Inflammatory macrophage treated with lipopolysaccharide for 1 hour (primary cell): ENCODE results near the gene PKLR.

Experiments used
- DNase-seq, 2 donors: peaks; one replicate each; pipeline ENCODE4 v3.0.0-alpha.2; 2020 to 2022

Gene PKLR

GRCh38 chr1:155282488-155283091 lies 18.6 kb downstream of the PKLR start:
- DNase-seq = no peak

- DNase-seq = no peak
These were observed 22.0 kb downstream of the PKLR start for GRCh38 chr1:155279268-155279667.

- no peak for DNase-seq
These were observed 22.5 kb downstream of the PKLR start for GRCh38 chr1:155278689-155279160.

GRCh38 chr1:155277902-155278688 lies 23.1 kb downstream of the PKLR start:
- peak; percentile 12 to 23 for DNase-seq

GRCh38 chr1:155277070-155277901 lies 24.0 kb downstream of the PKLR start, which contains the start of gene HCN3:
Gene HCN3 (plus strand): TSS chr1:155277463. CDS start chr1:155277591, 128 bp downstream.
- peak; percentile 91 to 98 for DNase-seq

GRCh38 chr1:155273343-155274245 lies 27.6 kb downstream of the PKLR start, which contains the start of gene CLK2:
Gene CLK2 (minus strand): TSS chr1:155273504. CDS start chr1:155270977, 2,527 bp downstream.
- DNase-seq = peak; percentile 94 to 96

GRCh38 chr1:155272466-155273342 lies 28.5 kb downstream of the PKLR start:
- peak in 1 of 2 donors; percentile 15 for DNase-seq

- no peak for DNase-seq
These were observed 31.9 kb downstream of the PKLR start for GRCh38 chr1:155269381-155269780.

- DNase-seq = no peak
These were observed 32.6 kb downstream of the PKLR start for GRCh38 chr1:155268630-155269029.

GRCh38 chr1:155267373-155267772 lies 33.9 kb downstream of the PKLR start:
- no peak for DNase-seq

GRCh38 chr1:155266553-155266952 lies 34.7 kb downstream of the PKLR start:
- no peak for DNase-seq

- DNase-seq = no peak
These were observed 38.2 kb downstream of the PKLR start for GRCh38 chr1:155263067-155263466.

GRCh38 chr1:155261852-155262673 lies 39.2 kb downstream of the PKLR start, which contains the start of gene SCAMP3:
Gene SCAMP3 (minus strand): TSS chr1:155262360. CDS start chr1:155262151, 209 bp downstream.
- peak; percentile 98 for DNase-seq

GRCh38 chr1:155261493-155261851 lies 39.8 kb downstream of the PKLR start:
- peak; percentile 25 for DNase-seq

- no peak for DNase-seq
These were observed 41.0 kb downstream of the PKLR start for GRCh38 chr1:155260276-155260675.

- no peak for DNase-seq
These were observed 45.0 kb downstream of the PKLR start for GRCh38 chr1:155256058-155256852.

- peak; percentile 55 to 73 for DNase-seq
These were observed 45.8 kb downstream of the PKLR start, which contains the start of gene ENTREP3 for GRCh38 chr1:155255243-155256007. Gene ENTREP3 (minus strand): TSS chr1:155255483. CDS start chr1:155254877, 606 bp downstream.

- no peak for DNase-seq
These were observed 46.5 kb downstream of the PKLR start for GRCh38 chr1:155254714-155255242.
